ENCODE results near the gene ALS2CL. TPM values are rescaled to one million over a fixed set of nuclear protein-coding genes. Genes with fewer than 3 reads are reported as not detected.

ALS2CL gene
- total and polyA plus RNA-seq, 2 donors, result 4.3 to 22.4 TPM

DNA sequence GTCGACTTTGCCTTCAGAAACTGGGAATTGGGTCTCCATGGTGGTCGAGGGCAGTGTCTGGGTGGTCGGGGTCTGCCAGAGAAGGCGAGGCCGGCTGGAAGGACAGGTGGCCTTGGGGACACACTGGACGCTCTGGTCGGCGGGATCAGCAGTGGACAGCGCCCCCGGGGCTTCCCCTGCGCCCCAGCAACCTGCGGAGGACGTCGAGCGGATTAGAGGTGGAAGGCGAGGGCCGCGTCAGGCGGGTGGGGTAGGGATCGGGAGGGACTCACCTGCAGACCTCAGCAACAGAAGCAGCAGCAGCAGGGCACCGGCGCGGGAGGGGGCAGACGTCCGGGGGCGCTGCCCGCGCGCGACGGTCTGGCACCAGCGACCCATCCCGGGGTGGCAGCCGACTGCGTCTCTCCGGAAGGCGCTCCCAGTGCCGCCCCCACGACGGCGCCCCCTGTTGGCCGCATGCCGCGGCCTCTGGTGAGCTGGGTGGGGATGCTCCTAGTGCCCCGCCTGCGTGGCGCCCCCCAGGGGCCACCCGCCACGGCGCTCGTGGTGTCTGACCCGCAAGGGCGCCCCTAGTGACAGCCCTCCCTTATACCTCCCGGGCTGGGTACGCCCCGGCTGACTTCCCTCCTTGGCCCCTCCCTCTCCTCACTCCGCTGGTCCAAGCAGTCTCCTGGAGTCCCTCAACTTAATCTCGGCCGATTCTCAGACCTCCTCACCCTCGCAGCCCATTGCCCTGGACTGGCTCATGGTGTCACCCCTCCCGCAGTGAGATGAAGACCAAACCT lies 24.2 kb upstream of the ALS2CL start, which contains the start of gene PRSS50:
PRSS50 (minus strand) TSS at position 423 of the 785 bp plus-strand sequence; CDS start at position 378, 45 bp downstream.
- Histone ChIP-seq H3K36me3 (ENCODE audit: control insufficient read depth in 2 of 2, insufficient read depth in 2 of 2, low read length in 1 of 2) (no peaks in the 10 kb centered on the region), H3K27ac (ENCODE audit: low read depth in 1 of 2, low read length in 1 of 2) (no peak within 1 kb of the TSS), H3K27me3 (ENCODE audit: control insufficient read depth in 2 of 2, insufficient read depth in 1 of 2, low read length in 1 of 2) (peaks cover 0 to 27% of the 10 kb centered on the region in 2 donors), H3K9me3 (ENCODE audit: control insufficient read depth in 2 of 2, insufficient read depth in 1 of 2, low read length in 1 of 2) (no peaks in the 10 kb centered on the region), H3K4me1 (ENCODE audit: control insufficient read depth in 2 of 2, insufficient read depth in 2 of 2, low read length in 2 of 2) (peaks cover 0 to 3% of the 10 kb centered on the region in 2 donors), H3K4me3 (ENCODE audit: low read length in 2 of 2) (no peak within 1 kb of the TSS)
- WGBS, result 57% methylated on average over 61 of the region's 61 CpGs
- DNase-seq (ENCODE audit: low read depth in 6 of 9, low spot score in 9 of 9), result peak in 1 of 9 donors; percentile 14

DNA sequence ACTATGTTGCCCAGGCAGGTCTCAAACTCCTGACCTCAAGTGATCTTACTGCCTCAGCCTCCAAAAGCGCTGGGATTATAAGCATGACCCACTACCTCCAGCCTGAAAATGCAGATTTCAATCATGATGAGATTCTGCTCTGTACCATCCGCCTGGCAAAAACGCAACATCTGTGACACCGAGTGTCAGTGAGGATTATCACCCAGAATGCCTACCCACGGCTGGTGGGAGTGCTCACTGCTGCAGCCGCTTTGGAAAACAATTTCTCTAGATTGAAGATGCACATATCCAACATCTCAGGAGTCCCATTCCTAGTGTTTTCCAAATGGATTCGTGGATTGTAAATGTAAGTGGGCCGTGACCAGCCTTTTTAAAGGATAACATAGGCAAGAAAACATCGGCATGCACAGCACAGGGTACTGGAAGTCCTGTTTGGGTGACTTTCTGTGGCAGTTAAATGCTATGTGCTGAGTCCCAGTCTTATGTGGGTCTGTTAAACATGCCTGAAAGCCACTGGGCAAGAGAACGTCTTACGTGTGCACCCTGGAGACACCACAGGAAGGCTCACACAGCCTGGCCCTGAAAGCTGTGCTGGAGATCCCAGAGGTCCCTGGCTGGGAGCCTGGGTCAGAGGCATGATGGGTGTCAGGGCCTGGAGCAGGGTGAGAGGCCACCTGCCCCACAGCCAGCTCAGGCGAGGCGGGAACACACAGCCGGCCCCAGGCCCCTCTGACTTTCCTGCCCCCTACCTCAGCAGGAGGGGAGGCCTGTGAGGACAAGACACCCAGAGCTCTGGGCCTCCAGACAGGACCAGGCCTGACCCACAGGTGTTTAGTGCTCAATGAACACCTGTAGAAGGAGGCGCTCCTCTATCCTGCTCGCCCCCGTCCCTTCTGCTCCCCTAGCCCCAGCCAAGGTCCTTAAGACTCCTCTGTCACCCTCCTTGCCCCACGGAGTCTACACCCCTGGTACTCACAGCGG lies 23.3 kb upstream of the ALS2CL start:
- DNase-seq (ENCODE audit: low read depth in 6 of 9, low spot score in 9 of 9), result no peak
- Histone ChIP-seq H3K4me3 (ENCODE audit: low read length in 2 of 2) (no peak overlapping the region), H3K4me1 (ENCODE audit: control insufficient read depth in 2 of 2, insufficient read depth in 2 of 2, low read length in 2 of 2) (peaks cover 0 to 3% of the 10 kb centered on the region in 2 donors), H3K27me3 (ENCODE audit: control insufficient read depth in 2 of 2, insufficient read depth in 1 of 2, low read length in 1 of 2) (peaks cover 0 to 27% of the 10 kb centered on the region in 2 donors), H3K36me3 (ENCODE audit: control insufficient read depth in 2 of 2, insufficient read depth in 2 of 2, low read length in 1 of 2) (no peaks in the 10 kb centered on the region), H3K9me3 (ENCODE audit: control insufficient read depth in 2 of 2, insufficient read depth in 1 of 2, low read length in 1 of 2) (no peaks in the 10 kb centered on the region), H3K27ac (ENCODE audit: low read depth in 1 of 2, low read length in 1 of 2) (no peak overlapping the region)
- 94% methylated on average over 19 of the region's 19 CpGs for WGBS

GRCh38 chr3:46715507-46716175 lies 22.2 kb upstream of the ALS2CL start:
- no peaks in the 10 kb centered on the region for H3K36me3 ChIP-seq (ENCODE audit: control insufficient read depth in 2 of 2, insufficient read depth in 2 of 2, low read length in 1 of 2)
- no peak overlapping the region for H3K27ac ChIP-seq (ENCODE audit: low read depth in 1 of 2, low read length in 1 of 2)
- no peak overlapping the region for H3K4me3 ChIP-seq (ENCODE audit: low read length in 2 of 2)
- peaks cover 0 to 27% of the 10 kb centered on the region in 2 donors for H3K27me3 ChIP-seq (ENCODE audit: control insufficient read depth in 2 of 2, insufficient read depth in 1 of 2, low read length in 1 of 2)
- no peak for DNase-seq (ENCODE audit: low read depth in 6 of 9, low spot score in 9 of 9)
- WGBS, result 98% methylated on average over 11 of the region's 11 CpGs
- no peaks in the 10 kb centered on the region for H3K9me3 ChIP-seq (ENCODE audit: control insufficient read depth in 2 of 2, insufficient read depth in 1 of 2, low read length in 1 of 2)
- peaks cover 0 to 3% of the 10 kb centered on the region in 2 donors for H3K4me1 ChIP-seq (ENCODE audit: control insufficient read depth in 2 of 2, insufficient read depth in 2 of 2, low read length in 2 of 2)

GRCh38 chr3:46714728-46715506 lies 21.4 kb upstream of the ALS2CL start:
- Histone ChIP-seq H3K4me3 (ENCODE audit: low read length in 2 of 2) (no peak overlapping the region), H3K27ac (ENCODE audit: low read depth in 1 of 2, low read length in 1 of 2) (no peak overlapping the region), H3K36me3 (ENCODE audit: control insufficient read depth in 2 of 2, insufficient read depth in 2 of 2, low read length in 1 of 2) (no peaks in the 10 kb centered on the region), H3K9me3 (ENCODE audit: control insufficient read depth in 2 of 2, insufficient read depth in 1 of 2, low read length in 1 of 2) (no peaks in the 10 kb centered on the region), H3K4me1 (ENCODE audit: control insufficient read depth in 2 of 2, insufficient read depth in 2 of 2, low read length in 2 of 2) (peaks cover 0 to 3% of the 10 kb centered on the region in 2 donors), H3K27me3 (ENCODE audit: control insufficient read depth in 2 of 2, insufficient read depth in 1 of 2, low read length in 1 of 2) (peaks cover 0 to 25% of the 10 kb centered on the region in 2 donors)
- WGBS, result 96% methylated on average over 10 of the region's 10 CpGs
- no peak for DNase-seq (ENCODE audit: low read depth in 6 of 9, low spot score in 9 of 9)

DNA sequence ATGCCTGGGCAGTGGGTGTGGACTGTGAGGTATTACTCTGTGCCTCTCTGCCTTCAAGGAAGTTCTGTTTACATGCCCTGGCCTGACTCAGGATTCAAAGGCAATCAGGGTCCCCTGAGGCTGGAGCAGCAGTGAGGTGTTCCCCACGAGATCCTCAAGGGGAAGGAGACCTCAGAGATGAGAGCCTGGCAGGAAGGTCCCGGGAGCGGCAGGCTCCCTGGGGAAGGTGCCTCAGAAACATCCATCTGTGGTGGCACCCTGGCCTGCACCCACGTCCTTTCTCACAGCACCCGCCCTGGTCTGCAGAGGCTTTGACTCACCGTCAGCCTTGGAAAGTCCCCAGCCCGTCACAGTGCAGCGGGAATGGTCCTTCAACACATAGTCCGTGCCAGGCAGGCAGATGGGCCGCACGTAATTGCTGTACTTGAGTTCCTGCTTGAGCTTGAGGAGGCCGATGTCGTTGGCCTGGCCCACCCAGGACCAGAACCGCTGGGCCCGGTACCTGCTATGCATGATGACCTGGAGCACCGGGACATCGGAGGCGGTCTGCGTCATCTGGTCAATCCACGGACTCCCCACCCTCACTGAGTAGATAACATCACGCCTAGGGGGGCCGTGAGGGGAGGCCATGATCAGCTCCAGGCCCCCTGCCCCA lies 20.5 kb upstream of the ALS2CL start:
- Histone ChIP-seq H3K4me1 (ENCODE audit: control insufficient read depth in 2 of 2, insufficient read depth in 2 of 2, low read length in 2 of 2) (peaks cover 0 to 3% of the 10 kb centered on the region in 2 donors), H3K27ac (ENCODE audit: low read depth in 1 of 2, low read length in 1 of 2) (no peak overlapping the region), H3K9me3 (ENCODE audit: control insufficient read depth in 2 of 2, insufficient read depth in 1 of 2, low read length in 1 of 2) (no peaks in the 10 kb centered on the region), H3K27me3 (ENCODE audit: control insufficient read depth in 2 of 2, insufficient read depth in 1 of 2, low read length in 1 of 2) (peaks cover 0 to 19% of the 10 kb centered on the region in 2 donors), H3K4me3 (ENCODE audit: low read length in 2 of 2) (no peak overlapping the region), H3K36me3 (ENCODE audit: control insufficient read depth in 2 of 2, insufficient read depth in 2 of 2, low read length in 1 of 2) (no peaks in the 10 kb centered on the region)
- DNase-seq (ENCODE audit: low read depth in 6 of 9, low spot score in 9 of 9), result no peak
- WGBS, result 93% methylated on average over 22 of the region's 22 CpGs

- Histone ChIP-seq H3K27me3 (ENCODE audit: control insufficient read depth in 2 of 2, insufficient read depth in 1 of 2, low read length in 1 of 2) (peaks cover 0 to 15% of the 10 kb centered on the region in 2 donors), H3K9me3 (ENCODE audit: control insufficient read depth in 2 of 2, insufficient read depth in 1 of 2, low read length in 1 of 2) (no peaks in the 10 kb centered on the region), H3K4me1 (ENCODE audit: control insufficient read depth in 2 of 2, insufficient read depth in 2 of 2, low read length in 2 of 2) (peaks cover 0 to 3% of the 10 kb centered on the region in 2 donors), H3K36me3 (ENCODE audit: control insufficient read depth in 2 of 2, insufficient read depth in 2 of 2, low read length in 1 of 2) (no peaks in the 10 kb centered on the region), H3K4me3 (ENCODE audit: low read length in 2 of 2) (no peak overlapping the region), H3K27ac (ENCODE audit: low read depth in 1 of 2, low read length in 1 of 2) (no peak overlapping the region)
- 91% methylated on average over 14 of the region's 14 CpGs for WGBS
- no peak for DNase-seq (ENCODE audit: low read depth in 6 of 9, low spot score in 9 of 9)
Measured at GRCh38 chr3:46713050-46713897, 19.8 kb upstream of the ALS2CL start.

DNA sequence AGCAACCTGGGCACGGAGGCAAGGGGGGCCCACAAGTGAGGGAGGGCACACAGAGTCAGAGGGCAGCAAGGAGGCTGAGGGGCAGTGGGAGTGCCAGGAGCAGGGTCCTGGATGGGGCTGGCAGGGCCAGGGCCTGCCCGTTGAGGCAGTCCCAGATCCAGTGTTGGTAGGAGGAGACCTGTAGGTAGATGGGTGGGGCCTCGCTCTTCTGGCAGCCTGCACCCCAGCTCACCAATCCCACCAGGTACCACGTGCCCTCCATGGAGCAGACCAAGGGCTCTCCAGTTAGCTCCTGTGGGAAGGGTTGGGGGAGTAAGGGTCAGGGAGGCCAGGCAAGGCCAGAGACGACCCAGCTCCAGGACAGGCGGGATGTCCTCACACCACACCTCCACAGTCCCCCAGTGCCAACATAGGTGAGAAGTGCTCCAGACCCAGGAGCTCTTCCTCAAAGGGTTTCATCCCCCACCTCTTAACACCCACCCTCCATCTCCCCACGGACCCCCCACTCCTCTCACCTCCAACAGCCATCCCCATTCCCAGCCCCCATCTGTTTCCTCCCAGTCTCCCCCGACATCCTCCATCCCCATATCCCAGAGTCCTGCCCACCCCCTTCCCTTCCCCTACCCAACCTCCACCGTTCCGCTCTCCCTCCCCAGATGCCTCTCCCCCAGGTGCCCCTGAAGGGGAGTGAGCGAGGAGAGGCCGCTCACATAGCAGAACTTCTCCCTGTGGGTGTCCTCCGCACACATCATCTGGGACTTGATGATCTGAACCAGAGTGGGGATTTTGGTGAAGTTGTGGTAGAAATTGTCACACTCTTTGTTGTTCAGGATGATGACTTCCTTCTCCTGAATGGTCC lies 18.9 kb upstream of the ALS2CL start:
- Histone ChIP-seq H3K4me1 (ENCODE audit: control insufficient read depth in 2 of 2, insufficient read depth in 2 of 2, low read length in 2 of 2) (no peaks in the 10 kb centered on the region), H3K9me3 (ENCODE audit: control insufficient read depth in 2 of 2, insufficient read depth in 1 of 2, low read length in 1 of 2) (no peaks in the 10 kb centered on the region), H3K36me3 (ENCODE audit: control insufficient read depth in 2 of 2, insufficient read depth in 2 of 2, low read length in 1 of 2) (no peaks in the 10 kb centered on the region), H3K27ac (ENCODE audit: low read depth in 1 of 2, low read length in 1 of 2) (no peak overlapping the region), H3K4me3 (ENCODE audit: low read length in 2 of 2) (no peak overlapping the region), H3K27me3 (ENCODE audit: control insufficient read depth in 2 of 2, insufficient read depth in 1 of 2, low read length in 1 of 2) (peaks cover 0 to 10% of the 10 kb centered on the region in 2 donors)
- 91% methylated on average over 13 of the region's 13 CpGs for WGBS
- no peak for DNase-seq (ENCODE audit: low read depth in 6 of 9, low spot score in 9 of 9)
